ENCODE measurements around the gene ADIRF. TPM values are rescaled to one million over a fixed set of nuclear protein-coding genes. Genes with fewer than 3 reads are reported as not detected.
"Not testable (repeated sequence)": the region's sequence is repeated elsewhere in the genome, so short reads cannot be mapped to it uniquely, and the experiment has no call there.

ADIRF gene
- total RNA-seq, 1 donor: 11.9 TPM

GRCh38 chr10:86981716-86982115, 13.4 kb downstream of the ADIRF start:
- Histone ChIP-seq H3K4me3 (ENCODE audit: insufficient read depth, low read length) (no peak overlapping the region), H3K79me2 (ENCODE audit: insufficient read depth, low read length) (no peaks in the 10 kb centered on the region), H4K20me1 (ENCODE audit: insufficient read depth, low read length) (no peaks in the 10 kb centered on the region), H3K27ac (ENCODE audit: low read depth, low read length) (no peak overlapping the region), H3K36me3 (ENCODE audit: insufficient read depth, low read length) (no peaks in the 10 kb centered on the region), H2AFZ (ENCODE audit: low read length) (no peak overlapping the region), H3K4me1 (ENCODE audit: insufficient read depth, low read length) (peaks cover 22% of the 10 kb centered on the region), H3K9me3 (ENCODE audit: low read depth, low read length) (no peaks in the 10 kb centered on the region), H3K4me2 (ENCODE audit: insufficient read depth, low read length) (no peak overlapping the region), H3K27me3 (ENCODE audit: insufficient read depth, low read length) (no peaks in the 10 kb centered on the region)
- no peak for TF ChIP-seq CTCF (IDR thresholded peaks at IDR 0.05; ENCODE audit: extremely low read depth, low read depth, low read length)
- DNase-seq (ENCODE audit: insufficient read length, low spot score, missing footprints): no peak

- H3K4me3 ChIP-seq (ENCODE audit: insufficient read depth, low read length); H3K27me3 ChIP-seq (ENCODE audit: insufficient read depth, low read length); DNase-seq (ENCODE audit: insufficient read length, low spot score, missing footprints); H3K4me2 ChIP-seq (ENCODE audit: insufficient read depth, low read length); H3K27ac ChIP-seq (ENCODE audit: low read depth, low read length); H3K36me3 ChIP-seq (ENCODE audit: insufficient read depth, low read length); H4K20me1 ChIP-seq (ENCODE audit: insufficient read depth, low read length); H2AFZ ChIP-seq (ENCODE audit: low read length); H3K9me3 ChIP-seq (ENCODE audit: low read depth, low read length); H3K79me2 ChIP-seq (ENCODE audit: insufficient read depth, low read length): not testable (repeated sequence)
- H3K4me1 ChIP-seq (ENCODE audit: insufficient read depth, low read length): peaks cover 13% of the 10 kb centered on the region
These were observed 16.2 kb downstream of the ADIRF start for GRCh38 chr10:86984498-86984897.

DNA sequence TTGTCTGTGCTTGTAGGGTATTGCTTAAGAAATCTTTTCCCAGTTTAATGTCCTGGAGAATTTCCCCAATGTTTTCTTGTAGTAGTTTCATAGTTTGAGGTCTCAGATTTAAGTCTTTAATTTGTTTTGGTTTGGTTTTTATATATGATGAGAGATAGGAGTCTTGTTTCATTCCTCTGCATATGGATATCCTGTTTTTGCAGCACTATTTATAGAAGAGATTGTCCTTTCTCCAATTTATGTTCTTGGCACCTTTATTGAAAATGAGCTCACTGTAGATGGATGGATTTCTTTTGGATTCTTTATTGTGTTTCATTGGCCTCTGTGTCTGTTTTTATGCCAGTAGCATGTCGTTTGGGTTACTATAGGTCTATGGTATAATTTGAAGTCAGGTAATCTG, 20.2 kb downstream of the ADIRF start:
- Histone ChIP-seq H4K20me1 (ENCODE audit: insufficient read depth, low read length) (no peaks in the 10 kb centered on the region), H3K27ac (ENCODE audit: low read depth, low read length) (no peak overlapping the region), H3K36me3 (ENCODE audit: insufficient read depth, low read length) (no peaks in the 10 kb centered on the region), H3K27me3 (ENCODE audit: insufficient read depth, low read length) (peaks cover 7% of the 10 kb centered on the region), H3K4me2 (ENCODE audit: insufficient read depth, low read length) (no peak overlapping the region), H2AFZ (ENCODE audit: low read length) (no peak overlapping the region), H3K79me2 (ENCODE audit: insufficient read depth, low read length) (no peaks in the 10 kb centered on the region), H3K4me1 (ENCODE audit: insufficient read depth, low read length) (no peaks in the 10 kb centered on the region), H3K4me3 (ENCODE audit: insufficient read depth, low read length) (no peak overlapping the region), H3K9me3 (ENCODE audit: low read depth, low read length) (no peaks in the 10 kb centered on the region)
- TF ChIP-seq CTCF (IDR thresholded peaks at IDR 0.05; ENCODE audit: extremely low read depth, low read depth, low read length): no peak
- no peak for DNase-seq (ENCODE audit: insufficient read length, low spot score, missing footprints)

DNA sequence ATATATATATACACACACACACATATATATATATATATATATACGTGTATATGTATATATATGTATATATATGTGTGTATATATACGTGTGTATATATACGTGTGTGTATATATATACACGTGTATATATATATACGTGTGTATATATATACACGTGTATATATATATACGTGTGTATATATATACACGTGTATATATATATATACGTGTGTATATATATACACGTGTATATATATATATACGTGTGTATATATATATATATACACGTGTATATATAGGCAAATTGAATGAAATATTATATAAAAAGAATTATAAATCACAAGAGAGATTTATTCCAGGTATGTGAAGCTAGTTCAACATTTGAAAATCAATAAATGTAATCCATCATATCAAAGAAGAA, 23.1 kb downstream of the ADIRF start:
- not testable (repeated sequence) for H3K4me3 ChIP-seq (ENCODE audit: insufficient read depth, low read length); DNase-seq (ENCODE audit: insufficient read length, low spot score, missing footprints); H3K79me2 ChIP-seq (ENCODE audit: insufficient read depth, low read length); H3K9me3 ChIP-seq (ENCODE audit: low read depth, low read length); H3K4me2 ChIP-seq (ENCODE audit: insufficient read depth, low read length); H3K27me3 ChIP-seq (ENCODE audit: insufficient read depth, low read length); H3K27ac ChIP-seq (ENCODE audit: low read depth, low read length); H4K20me1 ChIP-seq (ENCODE audit: insufficient read depth, low read length); H3K36me3 ChIP-seq (ENCODE audit: insufficient read depth, low read length); H3K4me1 ChIP-seq (ENCODE audit: insufficient read depth, low read length); H2AFZ ChIP-seq (ENCODE audit: low read length)

GRCh38 chr10:86992456-86992855, 24.2 kb downstream of the ADIRF start:
- no peaks in the 10 kb centered on the region for H4K20me1 ChIP-seq (ENCODE audit: insufficient read depth, low read length)
- no peaks in the 10 kb centered on the region for H3K4me1 ChIP-seq (ENCODE audit: insufficient read depth, low read length)
- no peaks in the 10 kb centered on the region for H3K36me3 ChIP-seq (ENCODE audit: insufficient read depth, low read length)
- no peak for TF ChIP-seq CTCF (IDR thresholded peaks at IDR 0.05; ENCODE audit: extremely low read depth, low read depth, low read length)
- H3K4me3 ChIP-seq (ENCODE audit: insufficient read depth, low read length): no peak overlapping the region
- no peak for DNase-seq (ENCODE audit: insufficient read length, low spot score, missing footprints)
- H3K79me2 ChIP-seq (ENCODE audit: insufficient read depth, low read length): no peaks in the 10 kb centered on the region
- H3K27me3 ChIP-seq (ENCODE audit: insufficient read depth, low read length): peaks cover 7% of the 10 kb centered on the region
- H3K9me3 ChIP-seq (ENCODE audit: low read depth, low read length): no peaks in the 10 kb centered on the region
- H3K27ac ChIP-seq (ENCODE audit: low read depth, low read length): no peak overlapping the region
- no peak overlapping the region for H3K4me2 ChIP-seq (ENCODE audit: insufficient read depth, low read length)
- no peak overlapping the region for H2AFZ ChIP-seq (ENCODE audit: low read length)

Data from osteoblast (primary cell).